Transverse colon (tissue), 3 donors: ENCODE results near the gene HTR2A.

Experiments
- CTCF ChIP-seq, 5 experiments: fragments of 200-600 bp in 3 of 5; fragments of 450-650 bp in 2 of 5; sonication (generic) in 3 of 5; IDR thresholded peaks; 1 replicate in 2 of 5; 2 replicates in 3 of 5; pipeline ENCODE4 v1.5.1; 2016 to 2017; ENCODE audit warnings: antibody characterized with exemption in 5 of 5, inconsistent platforms in 3 of 5, mild to moderate bottlenecking in 2 of 5, moderate library complexity in 1 of 5
- POLR2A ChIP-seq: fragments of 450-650 bp; IDR thresholded peaks from one replicate; pipeline ENCODE4 v1.6.1; 2016; ENCODE audit warnings: antibody characterized with exemption, mild to moderate bottlenecking, moderate library complexity

- TF ChIP-seq CTCF (IDR thresholded peaks at IDR 0.05), result no peak
- TF ChIP-seq POLR2A, result no peak
Measured at GRCh38 chr13:46914341-46914740, 17.5 kb upstream of the HTR2A start.
